Central memory CD4-positive, alpha-beta T cell (primary cell): ENCODE data around the gene SSTR5.

Source experiments
- DNase-seq: peaks from one replicate; pipeline ENCODE4 v3.0.0; 2022

Gene SSTR5

GRCh38 chr16:1055557-1055924 is 17.0 kb upstream of the SSTR5 start:
- DNase-seq = no peak

GRCh38 chr16:1056196-1056595 is 16.4 kb upstream of the SSTR5 start:
- DNase-seq = no peak

- DNase-seq = peak; percentile 39
Measured at GRCh38 chr16:1057252-1057932, 15.2 kb upstream of the SSTR5 start.

- no peak for DNase-seq
Measured at GRCh38 chr16:1058216-1058615, 14.3 kb upstream of the SSTR5 start.

GRCh38 chr16:1059310-1059709 is 13.2 kb upstream of the SSTR5 start:
- DNase-seq = no peak

- no peak for DNase-seq
Measured at GRCh38 chr16:1060416-1061340, 11.9 kb upstream of the SSTR5 start.

- no peak for DNase-seq
Measured at GRCh38 chr16:1061769-1062505, 10.6 kb upstream of the SSTR5 start.

GRCh38 chr16:1062895-1063294 is 9.7 kb upstream of the SSTR5 start:
- no peak for DNase-seq

GRCh38 chr16:1063728-1064127 is 8.8 kb upstream of the SSTR5 start:
- no peak for DNase-seq

- DNase-seq = no peak
Measured at GRCh38 chr16:1065469-1066128, 6.9 kb upstream of the SSTR5 start.

GRCh38 chr16:1066584-1067172 is 5.9 kb upstream of the SSTR5 start:
- no peak for DNase-seq

- DNase-seq = no peak
Measured at GRCh38 chr16:1067629-1068028, 4.9 kb upstream of the SSTR5 start.

GRCh38 chr16:1068451-1068850 is 4.1 kb upstream of the SSTR5 start:
- DNase-seq = no peak

GRCh38 chr16:1069154-1069553 is 3.4 kb upstream of the SSTR5 start:
- no peak for DNase-seq

- no peak for DNase-seq
Measured at GRCh38 chr16:1070084-1070863, 2.3 kb upstream of the SSTR5 start.

- no peak for DNase-seq
Measured at GRCh38 chr16:1070864-1071408, 1.6 kb upstream of the SSTR5 start.

- no peak for DNase-seq
Measured at GRCh38 chr16:1071561-1072225, 854 bp upstream of the SSTR5 start.

- DNase-seq = no peak
Measured at GRCh38 chr16:1073262-1073558, 663 bp downstream of the SSTR5 start.

GRCh38 chr16:1073566-1074378 is 1.2 kb downstream of the SSTR5 start:
- DNase-seq = no peak

- no peak for DNase-seq
Measured at GRCh38 chr16:1074379-1074649, 1.8 kb downstream of the SSTR5 start.
